ENCODE data around the gene ANXA5.

GRCh38 chr4:121711263-121712000 lies 14.7 kb upstream of the ANXA5 start:
- TF ChIP-seq TAF1 (IDR thresholded peaks at IDR 0.05; ENCODE audit: borderline replicate concordance, insufficient read depth, low read length) (no peak; the same call in 1 of the 2 replicates), SIN3A (IDR thresholded peaks at IDR 0.05; ENCODE audit: borderline replicate concordance, insufficient read depth, low read length) (no peak)
